ENCODE data around the gene PBX1.

PBX1 gene

GRCh38 chr1:164567774-164568173 is 8.8 kb downstream of the PBX1 start:
- peaks cover 6% of the 10 kb centered on the region for H3K4me1 ChIP-seq (ENCODE audit: control insufficient read depth, insufficient read depth, low read length)
- H3K9ac ChIP-seq (ENCODE audit: low read length), result no peak overlapping the region
- no peaks in the 10 kb centered on the region for H3K36me3 ChIP-seq (ENCODE audit: control insufficient read depth, insufficient read depth, low read length)
- no peak overlapping the region for H3K4me3 ChIP-seq (ENCODE audit: low read length)
- H3K9me3 ChIP-seq (ENCODE audit: control insufficient read depth, low read length), result no peaks in the 10 kb centered on the region
- H3K27me3 ChIP-seq (ENCODE audit: control insufficient read depth, insufficient read depth, low read length), result no peaks in the 10 kb centered on the region

- H3K4me1 ChIP-seq (ENCODE audit: control insufficient read depth, insufficient read depth, low read length), result peaks cover 6% of the 10 kb centered on the region
- no peaks in the 10 kb centered on the region for H3K36me3 ChIP-seq (ENCODE audit: control insufficient read depth, insufficient read depth, low read length)
- no peak overlapping the region for H3K9ac ChIP-seq (ENCODE audit: low read length)
- no peak overlapping the region for H3K4me3 ChIP-seq (ENCODE audit: low read length)
- H3K27me3 ChIP-seq (ENCODE audit: control insufficient read depth, insufficient read depth, low read length), result no peaks in the 10 kb centered on the region
- no peaks in the 10 kb centered on the region for H3K9me3 ChIP-seq (ENCODE audit: control insufficient read depth, low read length)
Measured at GRCh38 chr1:164569241-164569640, 10.3 kb downstream of the PBX1 start.

GRCh38 chr1:164569866-164570265 is 10.9 kb downstream of the PBX1 start:
- Histone ChIP-seq H3K9ac (ENCODE audit: low read length) (no peak overlapping the region), H3K36me3 (ENCODE audit: control insufficient read depth, insufficient read depth, low read length) (no peaks in the 10 kb centered on the region), H3K4me3 (ENCODE audit: low read length) (no peak overlapping the region), H3K4me1 (ENCODE audit: control insufficient read depth, insufficient read depth, low read length) (peaks cover 6% of the 10 kb centered on the region), H3K9me3 (ENCODE audit: control insufficient read depth, low read length) (no peaks in the 10 kb centered on the region), H3K27me3 (ENCODE audit: control insufficient read depth, insufficient read depth, low read length) (no peaks in the 10 kb centered on the region)

GRCh38 chr1:164571333-164571732 is 12.3 kb downstream of the PBX1 start:
- Histone ChIP-seq H3K4me1 (ENCODE audit: control insufficient read depth, insufficient read depth, low read length) (no peaks in the 10 kb centered on the region), H3K9me3 (ENCODE audit: control insufficient read depth, low read length) (no peaks in the 10 kb centered on the region), H3K27me3 (ENCODE audit: control insufficient read depth, insufficient read depth, low read length) (no peaks in the 10 kb centered on the region), H3K9ac (ENCODE audit: low read length) (no peak overlapping the region), H3K4me3 (ENCODE audit: low read length) (no peak overlapping the region), H3K36me3 (ENCODE audit: control insufficient read depth, insufficient read depth, low read length) (no peaks in the 10 kb centered on the region)

DNA sequence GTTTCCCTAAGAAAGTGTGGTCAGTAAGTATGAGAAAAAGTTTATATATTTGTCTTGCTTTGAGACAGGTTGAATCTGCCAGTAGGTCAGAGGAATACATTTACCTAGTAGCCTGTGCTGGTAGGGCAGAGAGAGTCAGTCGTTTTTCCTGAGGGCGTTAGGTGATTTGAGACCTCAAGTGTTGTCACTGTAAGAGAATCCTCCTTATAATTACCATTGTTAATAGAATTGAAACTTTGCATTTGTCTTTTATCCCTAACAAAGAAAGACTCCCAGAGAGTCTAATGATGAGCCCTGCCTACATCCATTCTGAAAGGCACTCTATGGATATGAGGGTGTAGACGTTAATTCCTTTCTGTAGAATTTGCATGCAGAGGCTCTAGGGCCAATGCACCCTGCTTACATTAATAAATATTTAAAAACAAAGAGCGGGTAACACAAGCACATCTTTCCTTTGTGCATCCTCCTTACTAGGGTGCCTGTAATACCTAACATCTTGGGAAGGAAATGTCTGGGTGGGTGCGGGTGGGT is 16.4 kb downstream of the PBX1 start:
- Histone ChIP-seq H3K36me3 (ENCODE audit: control insufficient read depth, insufficient read depth, low read length) (peaks cover 3% of the 10 kb centered on the region), H3K9ac (ENCODE audit: low read length) (no peak overlapping the region), H3K27me3 (ENCODE audit: control insufficient read depth, insufficient read depth, low read length) (no peaks in the 10 kb centered on the region), H3K9me3 (ENCODE audit: control insufficient read depth, low read length) (no peaks in the 10 kb centered on the region), H3K4me1 (ENCODE audit: control insufficient read depth, insufficient read depth, low read length) (peaks cover 4% of the 10 kb centered on the region), H3K4me3 (ENCODE audit: low read length) (no peak overlapping the region)

DNA sequence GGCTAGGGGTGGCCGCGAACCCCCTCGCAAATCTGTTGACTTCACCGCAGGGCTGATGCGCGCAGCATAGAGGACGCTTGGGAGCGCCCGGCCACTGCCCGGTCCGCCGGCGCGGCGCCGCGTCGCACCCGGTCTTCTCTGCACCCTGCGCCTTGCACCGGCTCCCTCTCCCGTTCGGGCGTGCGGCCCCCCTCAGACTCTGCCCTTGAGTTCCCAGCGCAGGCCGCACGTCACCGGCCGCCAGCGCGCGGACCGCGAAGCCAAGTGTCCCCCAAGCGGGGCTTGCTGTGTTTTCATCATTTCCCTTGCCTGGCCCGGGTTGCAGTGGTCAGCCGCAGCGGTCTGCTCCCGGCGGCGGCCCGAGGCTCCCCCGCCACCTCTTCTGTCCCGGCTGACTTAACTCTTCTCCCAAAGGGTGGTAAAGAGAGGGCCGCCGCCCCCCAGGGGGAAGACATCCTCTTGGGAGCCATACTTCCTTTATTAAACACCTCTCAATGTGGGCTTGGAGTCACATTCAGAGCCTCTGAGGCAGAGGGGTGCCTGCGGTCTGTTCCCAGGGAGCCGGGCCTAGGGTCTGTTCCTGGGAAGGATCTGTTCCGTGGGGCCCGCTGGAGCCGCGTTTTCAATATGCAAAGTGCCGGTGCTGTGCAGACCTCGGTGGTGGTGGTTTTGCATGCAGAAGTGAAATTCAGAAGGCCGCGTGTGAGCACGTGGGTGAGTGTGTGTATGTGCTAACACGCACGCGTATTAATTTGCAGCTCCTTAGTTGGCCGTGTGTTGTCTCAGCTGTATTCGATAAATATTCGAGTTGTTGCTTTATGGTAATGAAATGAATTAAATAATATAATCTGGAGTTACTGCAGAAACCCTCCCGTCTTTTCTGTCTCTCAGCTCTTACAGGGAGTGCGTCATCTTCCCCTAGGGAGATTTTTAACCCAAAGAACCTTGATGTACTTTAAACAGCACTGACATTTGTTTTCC is 17.6 kb downstream of the PBX1 start:
- H3K36me3 ChIP-seq (ENCODE audit: control insufficient read depth, insufficient read depth, low read length), result peaks cover 3% of the 10 kb centered on the region
- no peaks in the 10 kb centered on the region for H3K27me3 ChIP-seq (ENCODE audit: control insufficient read depth, insufficient read depth, low read length)
- H3K4me3 ChIP-seq (ENCODE audit: low read length), result no peak overlapping the region
- no peaks in the 10 kb centered on the region for H3K9me3 ChIP-seq (ENCODE audit: control insufficient read depth, low read length)
- no peak overlapping the region for H3K9ac ChIP-seq (ENCODE audit: low read length)
- peaks cover 4% of the 10 kb centered on the region for H3K4me1 ChIP-seq (ENCODE audit: control insufficient read depth, insufficient read depth, low read length)

DNA sequence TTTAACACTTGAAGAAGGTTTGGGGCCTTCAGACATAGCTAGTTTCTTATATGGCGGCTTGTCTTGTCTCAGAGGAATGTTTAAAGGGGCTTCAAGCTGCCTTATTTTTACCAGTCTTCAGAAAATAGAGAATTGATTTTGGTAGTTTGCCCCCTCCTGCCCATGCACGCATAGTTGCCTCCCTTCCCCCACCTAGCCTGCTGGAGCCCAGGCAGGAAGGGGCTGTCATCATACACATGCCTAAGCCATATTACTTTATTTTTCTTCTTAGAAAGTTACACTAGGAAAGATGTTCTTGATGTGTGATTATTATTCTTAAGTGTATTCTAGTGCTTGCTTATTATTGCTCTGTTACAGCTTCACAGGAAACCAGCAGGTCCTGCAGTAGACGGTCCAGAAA is 18.3 kb downstream of the PBX1 start:
- Histone ChIP-seq H3K27me3 (ENCODE audit: control insufficient read depth, insufficient read depth, low read length) (no peaks in the 10 kb centered on the region), H3K9ac (ENCODE audit: low read length) (no peak overlapping the region), H3K4me3 (ENCODE audit: low read length) (no peak overlapping the region), H3K36me3 (ENCODE audit: control insufficient read depth, insufficient read depth, low read length) (peaks cover 3% of the 10 kb centered on the region), H3K4me1 (ENCODE audit: control insufficient read depth, insufficient read depth, low read length) (peaks cover 4% of the 10 kb centered on the region), H3K9me3 (ENCODE audit: control insufficient read depth, low read length) (no peaks in the 10 kb centered on the region)

DNA sequence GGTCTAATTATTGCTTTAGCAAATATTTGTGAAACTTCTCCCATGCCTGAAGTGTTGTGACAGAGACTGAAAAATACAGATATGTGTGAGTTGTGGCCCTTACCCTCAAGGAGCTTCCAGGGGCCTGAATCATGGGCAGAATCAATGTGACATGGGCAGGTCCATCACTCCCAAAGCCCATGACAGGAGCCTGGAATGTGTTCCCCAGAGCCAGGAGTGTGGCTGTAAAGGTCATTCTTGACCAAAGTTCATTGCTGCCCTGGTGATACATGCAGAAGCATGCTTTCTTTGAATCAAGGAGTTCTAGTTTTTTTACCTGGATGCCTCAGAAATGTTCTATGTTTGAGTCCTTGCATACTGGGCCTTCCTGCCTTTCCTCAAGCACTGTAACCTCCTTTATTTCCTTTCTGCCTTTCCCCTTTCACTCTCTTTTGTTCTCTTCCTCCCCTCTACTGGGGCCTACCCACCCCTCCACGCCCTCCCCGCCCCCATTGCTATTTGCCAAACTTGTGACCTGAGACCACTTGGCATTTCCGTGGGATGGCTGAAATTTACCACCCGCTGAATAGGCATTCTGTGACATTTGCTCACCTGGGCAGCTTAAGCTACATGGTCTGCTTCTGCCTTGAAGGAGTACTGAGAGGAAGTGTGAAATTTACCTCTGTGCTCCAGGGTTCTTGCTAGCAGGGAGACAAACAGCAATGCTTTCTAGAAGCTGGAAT is 19.7 kb downstream of the PBX1 start:
- no peaks in the 10 kb centered on the region for H3K9me3 ChIP-seq (ENCODE audit: control insufficient read depth, low read length)
- peaks cover 4% of the 10 kb centered on the region for H3K4me1 ChIP-seq (ENCODE audit: control insufficient read depth, insufficient read depth, low read length)
- H3K4me3 ChIP-seq (ENCODE audit: low read length), result no peak overlapping the region
- H3K36me3 ChIP-seq (ENCODE audit: control insufficient read depth, insufficient read depth, low read length), result peaks cover 3% of the 10 kb centered on the region
- no peaks in the 10 kb centered on the region for H3K27me3 ChIP-seq (ENCODE audit: control insufficient read depth, insufficient read depth, low read length)
- no peak overlapping the region for H3K9ac ChIP-seq (ENCODE audit: low read length)

- Histone ChIP-seq H3K36me3 (ENCODE audit: control insufficient read depth, insufficient read depth, low read length) (peaks cover 3% of the 10 kb centered on the region), H3K27me3 (ENCODE audit: control insufficient read depth, insufficient read depth, low read length) (no peaks in the 10 kb centered on the region), H3K9ac (ENCODE audit: low read length) (no peak overlapping the region), H3K4me1 (ENCODE audit: control insufficient read depth, insufficient read depth, low read length) (peaks cover 4% of the 10 kb centered on the region), H3K9me3 (ENCODE audit: control insufficient read depth, low read length) (no peaks in the 10 kb centered on the region), H3K4me3 (ENCODE audit: low read length) (no peak overlapping the region)
Measured at GRCh38 chr1:164579381-164579780, 20.4 kb downstream of the PBX1 start.

GRCh38 chr1:164581762-164582161 is 22.8 kb downstream of the PBX1 start:
- no peak overlapping the region for H3K9ac ChIP-seq (ENCODE audit: low read length)
- peaks cover 3% of the 10 kb centered on the region for H3K36me3 ChIP-seq (ENCODE audit: control insufficient read depth, insufficient read depth, low read length)
- no peaks in the 10 kb centered on the region for H3K9me3 ChIP-seq (ENCODE audit: control insufficient read depth, low read length)
- H3K4me1 ChIP-seq (ENCODE audit: control insufficient read depth, insufficient read depth, low read length), result peaks cover 4% of the 10 kb centered on the region
- no peaks in the 10 kb centered on the region for H3K27me3 ChIP-seq (ENCODE audit: control insufficient read depth, insufficient read depth, low read length)
- no peak overlapping the region for H3K4me3 ChIP-seq (ENCODE audit: low read length)

GRCh38 chr1:164583196-164583595 is 24.2 kb downstream of the PBX1 start:
- no peaks in the 10 kb centered on the region for H3K9me3 ChIP-seq (ENCODE audit: control insufficient read depth, low read length)

More at GRCh38 chr1:164583196-164583595, 24.2 kb downstream of the PBX1 start:
- H3K27me3 ChIP-seq (ENCODE audit: control insufficient read depth, insufficient read depth, low read length), result no peaks in the 10 kb centered on the region
- H3K4me1 ChIP-seq (ENCODE audit: control insufficient read depth, insufficient read depth, low read length), result peaks cover 11% of the 10 kb centered on the region
- no peak overlapping the region for H3K4me3 ChIP-seq (ENCODE audit: low read length)
- no peaks in the 10 kb centered on the region for H3K36me3 ChIP-seq (ENCODE audit: control insufficient read depth, insufficient read depth, low read length)
- no peak overlapping the region for H3K9ac ChIP-seq (ENCODE audit: low read length)
